HUDEP-2 (cell line): ENCODE measurements around the gene PBX1.
"Not testable (repeated sequence)": the region's sequence is repeated elsewhere in the genome, so short reads cannot be mapped to it uniquely, and the experiment has no call there.

Experiments used
- DNase-seq, 76 experiments: peaks; one replicate each; lab custom pipeline; 2025; ENCODE audit not compliant: unreplicated experiment in 76 of 76; lab: John Stamatoyannopoulos, UW

Gene PBX1

GRCh38 chr1:164588516-164589341, 29.7 kb downstream of the PBX1 start:
- no peak for DNase-seq

- DNase-seq: no peak
Measured at GRCh38 chr1:164589408-164589807, 30.4 kb downstream of the PBX1 start.

GRCh38 chr1:164589961-164590507, 31.1 kb downstream of the PBX1 start:
- no peak for DNase-seq

GRCh38 chr1:164590592-164590991, 31.6 kb downstream of the PBX1 start:
- no peak for DNase-seq

- DNase-seq: no peak
Measured at GRCh38 chr1:164591858-164592257, 32.9 kb downstream of the PBX1 start.

- DNase-seq: no peak
Measured at GRCh38 chr1:164592634-164593033, 33.6 kb downstream of the PBX1 start.

- DNase-seq: no peak
Measured at GRCh38 chr1:164595212-164595611, 36.2 kb downstream of the PBX1 start.

- peak in 1 of 76 experiments; percentile 4 for DNase-seq
Measured at GRCh38 chr1:164596172-164596571, 37.2 kb downstream of the PBX1 start.

GRCh38 chr1:164598719-164599118, 39.7 kb downstream of the PBX1 start:
- DNase-seq: no peak

- DNase-seq: no peak
Measured at GRCh38 chr1:164599272-164599671, 40.3 kb downstream of the PBX1 start.

- no peak for DNase-seq
Measured at GRCh38 chr1:164601399-164602100, 42.6 kb downstream of the PBX1 start.

- no peak for DNase-seq
Measured at GRCh38 chr1:164602101-164602422, 43.1 kb downstream of the PBX1 start.

GRCh38 chr1:164602480-164603093, 43.6 kb downstream of the PBX1 start:
- no peak for DNase-seq

- not testable (repeated sequence) for DNase-seq
Measured at GRCh38 chr1:164603805-164604204, 44.8 kb downstream of the PBX1 start.

- DNase-seq: no peak
Measured at GRCh38 chr1:164604541-164604940, 45.6 kb downstream of the PBX1 start.

- no peak for DNase-seq
Measured at GRCh38 chr1:164605254-164606091, 46.5 kb downstream of the PBX1 start.

- DNase-seq: no peak
Measured at GRCh38 chr1:164607351-164607750, 48.4 kb downstream of the PBX1 start.

- no peak for DNase-seq
Measured at GRCh38 chr1:164608651-164609057, 49.7 kb downstream of the PBX1 start.

- DNase-seq: no peak
Measured at GRCh38 chr1:164609089-164609488, 50.1 kb downstream of the PBX1 start.

GRCh38 chr1:164610538-164611222, 51.7 kb downstream of the PBX1 start:
- no peak for DNase-seq
